ENCODE data around the gene AKNA.
A peak's percentile ranks its signal among the peaks of the same experiment; 100 is the strongest.

Gene AKNA

DNA sequence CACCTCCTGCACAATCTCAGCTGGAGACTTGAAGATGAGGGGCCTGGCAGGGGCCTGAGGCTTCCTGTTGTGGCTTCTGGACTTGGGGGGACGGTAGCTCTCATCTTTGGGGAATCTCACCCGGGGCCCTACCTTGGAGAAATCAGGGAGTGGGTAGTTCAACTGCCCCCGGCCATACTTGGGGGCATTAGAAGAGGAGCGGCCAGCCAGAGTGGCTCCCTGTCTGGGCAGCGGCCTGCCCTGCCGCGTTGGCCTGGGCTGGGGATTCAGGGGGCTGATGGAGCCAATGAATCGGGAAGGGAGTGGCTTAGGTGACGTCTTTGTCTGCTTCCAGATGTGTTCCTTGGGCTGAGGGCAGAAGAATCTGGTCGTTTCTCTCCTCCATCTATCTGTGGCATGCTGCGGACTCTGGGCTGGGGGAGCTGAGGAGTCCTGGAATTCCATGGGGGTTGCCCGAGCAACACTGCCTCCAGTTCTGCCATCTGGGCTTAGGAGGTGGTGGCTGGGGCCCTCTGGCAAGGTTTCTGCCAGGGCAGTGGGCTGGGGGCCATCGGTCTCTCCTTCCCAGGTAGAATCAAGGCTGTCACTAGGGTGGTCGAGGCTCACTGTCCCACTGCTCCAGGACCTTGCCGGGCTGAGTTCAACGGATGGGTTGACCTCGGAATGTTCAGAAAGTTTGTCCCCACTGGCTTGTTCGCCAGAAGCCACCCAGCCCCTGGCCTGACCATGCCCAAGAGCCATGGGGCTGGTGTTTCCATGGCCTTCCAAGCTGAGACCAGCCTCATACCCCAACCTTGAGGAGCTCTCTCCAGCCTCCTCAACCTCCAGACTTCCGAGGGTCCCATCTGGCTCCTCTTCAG lies 11.0 kb downstream of the AKNA start:
- DNase-seq (ENCODE audit: low read depth), result no peak

DNA sequence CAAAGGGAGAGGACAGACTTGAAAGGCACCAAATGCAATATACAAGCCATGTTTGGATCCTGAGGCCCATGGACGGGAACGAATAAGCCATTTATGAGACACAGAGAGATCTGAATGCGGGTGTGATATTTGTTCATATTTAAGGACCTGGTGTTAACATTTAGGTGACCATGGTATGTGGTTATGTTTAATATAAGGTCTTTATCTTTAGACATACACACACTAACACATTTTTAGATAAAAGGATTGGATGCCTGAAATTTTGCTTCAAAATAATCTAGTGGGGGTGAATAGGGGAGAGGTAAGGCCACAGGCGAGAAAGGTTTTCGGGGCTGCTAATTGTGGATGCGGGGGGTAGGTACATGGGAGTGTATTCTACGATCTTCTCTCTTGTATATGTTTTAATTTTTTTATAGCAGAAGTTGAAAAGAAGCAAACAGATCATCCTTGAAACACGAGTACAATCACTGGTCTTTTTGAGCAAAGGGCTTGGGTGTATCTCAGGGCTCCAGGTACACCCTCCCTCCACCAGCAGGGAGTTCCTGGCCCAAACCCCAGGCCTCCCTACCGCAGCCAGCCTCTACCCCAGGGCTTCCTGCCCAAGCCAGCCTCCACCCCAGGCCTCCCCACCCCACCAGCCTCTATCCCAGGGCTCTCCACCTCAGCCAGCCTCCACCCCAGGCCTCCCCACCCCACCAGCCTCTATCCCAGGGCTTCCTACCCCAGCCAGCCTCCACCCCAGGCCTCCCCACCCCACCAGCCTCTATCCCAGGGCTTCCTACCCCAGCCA lies 12.2 kb downstream of the AKNA start:
- DNase-seq (ENCODE audit: low read depth), result no peak

DNA sequence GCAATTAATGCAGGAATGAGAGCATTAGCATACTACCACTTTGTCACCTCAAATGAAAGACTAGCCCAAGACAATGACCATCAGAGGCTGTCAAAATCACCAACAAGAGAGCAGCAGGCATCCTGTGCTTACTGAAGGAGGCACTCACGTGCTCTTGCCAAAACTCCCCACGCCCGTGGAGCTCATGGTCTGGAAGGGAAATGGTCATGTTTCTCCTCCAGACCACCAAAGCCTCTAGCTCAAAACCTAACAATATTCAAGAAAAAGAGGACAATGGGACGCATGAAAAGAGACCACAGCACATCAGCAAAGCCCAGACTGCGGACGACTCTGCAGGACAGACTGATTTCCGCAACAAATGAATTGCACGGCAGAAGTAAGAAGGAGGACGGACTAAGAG lies 12.8 kb downstream of the AKNA start:
- DNase-seq (ENCODE audit: low read depth), result no peak

DNA sequence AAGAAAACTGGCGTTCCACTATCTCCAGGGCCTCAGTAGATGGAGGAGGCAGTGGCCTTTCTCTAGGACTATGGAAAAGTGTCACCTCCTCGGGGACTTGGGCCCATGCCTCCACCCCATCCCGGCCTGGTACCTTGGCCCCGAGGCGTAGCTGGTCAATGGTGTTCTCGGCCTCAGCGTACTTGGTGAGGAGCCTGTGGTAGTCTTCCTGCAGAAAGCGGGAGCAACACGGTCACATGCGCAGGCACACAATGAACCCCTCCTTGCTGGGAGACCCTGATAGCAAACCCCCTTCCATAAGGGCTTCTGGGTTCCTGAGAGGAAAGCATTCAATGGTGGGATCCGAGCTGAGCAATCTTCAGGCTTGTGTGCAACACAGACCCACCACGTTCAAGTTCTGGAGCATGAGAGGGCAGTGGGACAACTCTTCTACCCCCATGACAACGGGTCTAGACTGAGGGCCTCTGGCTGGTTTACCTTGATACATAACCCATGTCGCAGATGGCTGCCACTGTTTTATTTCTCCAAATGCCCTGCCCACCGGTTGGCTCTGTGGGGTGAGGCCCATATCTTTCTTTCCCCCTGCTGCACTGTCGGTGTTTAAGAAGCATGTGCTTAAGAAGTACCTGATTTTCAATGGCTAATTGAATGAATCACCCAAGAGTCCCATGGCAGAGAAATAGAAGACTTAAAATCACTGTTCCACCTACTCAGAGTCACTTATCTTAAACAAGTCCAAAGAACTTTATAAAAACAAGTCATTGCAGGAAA lies 13.6 kb downstream of the AKNA start:
- no peak for DNase-seq (ENCODE audit: low read depth)

DNA sequence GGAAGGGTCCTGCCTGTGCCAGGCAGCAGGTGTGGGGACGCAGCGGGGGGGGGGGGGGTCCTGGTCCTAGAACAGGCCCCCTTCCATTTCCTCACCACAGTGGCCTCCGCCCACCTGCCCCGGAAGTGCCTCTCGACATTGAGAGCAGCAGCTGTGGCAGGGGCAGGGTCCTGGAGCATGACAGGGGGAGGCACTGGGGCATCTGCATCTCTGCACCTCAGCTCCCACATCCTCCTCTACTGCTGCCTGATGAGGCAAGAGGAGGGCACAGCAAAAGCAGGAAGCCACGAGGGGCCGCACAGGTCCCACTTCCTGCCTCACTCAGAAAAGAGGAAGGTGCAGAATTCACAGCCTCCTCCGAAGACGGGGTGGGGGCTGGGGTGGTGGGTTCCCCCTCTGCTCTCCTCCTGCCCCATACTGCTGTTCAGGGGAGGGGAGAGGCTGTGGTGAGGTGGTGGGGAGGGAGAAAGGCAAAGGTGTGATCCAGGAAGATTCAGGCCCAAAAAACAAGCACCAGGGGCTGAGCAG lies 14.8 kb downstream of the AKNA start:
- no peak for DNase-seq (ENCODE audit: low read depth)

DNA sequence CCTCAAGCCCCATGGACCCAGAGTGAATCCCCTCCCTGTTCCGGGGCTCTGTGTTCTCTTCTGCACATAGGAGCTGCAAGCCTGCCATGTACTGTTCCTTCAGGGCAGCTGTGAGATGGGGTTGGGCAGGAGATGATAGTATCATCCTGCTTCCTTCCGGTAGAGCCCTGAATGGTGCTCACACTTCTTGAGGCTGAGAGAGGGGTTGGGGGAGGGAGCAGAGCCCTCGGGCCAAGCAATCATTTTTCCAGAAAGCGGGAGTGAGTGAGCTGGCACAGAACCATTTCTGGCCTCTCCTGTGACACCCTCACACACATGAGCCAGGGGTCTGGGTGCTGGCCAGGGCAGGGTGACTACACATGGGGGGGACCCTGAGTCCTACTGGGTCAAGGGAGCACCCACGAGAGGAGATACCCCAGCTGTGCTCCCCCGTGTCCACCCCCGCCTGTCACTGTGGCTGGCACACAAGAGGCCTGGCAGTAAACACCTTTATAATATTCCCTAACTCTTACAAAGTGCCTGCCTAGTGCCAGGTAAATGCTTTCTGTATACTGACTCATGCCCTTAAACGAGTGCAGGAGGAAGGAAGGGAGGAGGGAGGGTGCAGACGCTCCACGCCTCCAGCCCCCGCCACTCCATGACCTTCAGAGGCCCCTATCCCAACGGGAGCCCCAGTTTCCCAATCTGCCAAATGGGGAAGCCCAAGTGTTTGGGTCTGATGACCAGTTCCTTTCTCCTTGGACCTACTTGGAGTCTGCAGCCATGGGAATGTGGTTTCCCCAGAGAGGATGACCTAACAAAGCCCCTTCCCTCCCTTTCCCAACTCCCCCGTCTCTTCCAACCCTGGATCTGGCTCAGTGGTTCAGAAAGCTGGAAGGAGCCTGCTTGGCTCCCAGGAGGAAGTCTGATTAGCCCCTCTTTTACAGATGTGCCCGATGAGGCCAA lies 15.5 kb downstream of the AKNA start:
- DNase-seq (ENCODE audit: low read depth), result peak; percentile 84

DNA sequence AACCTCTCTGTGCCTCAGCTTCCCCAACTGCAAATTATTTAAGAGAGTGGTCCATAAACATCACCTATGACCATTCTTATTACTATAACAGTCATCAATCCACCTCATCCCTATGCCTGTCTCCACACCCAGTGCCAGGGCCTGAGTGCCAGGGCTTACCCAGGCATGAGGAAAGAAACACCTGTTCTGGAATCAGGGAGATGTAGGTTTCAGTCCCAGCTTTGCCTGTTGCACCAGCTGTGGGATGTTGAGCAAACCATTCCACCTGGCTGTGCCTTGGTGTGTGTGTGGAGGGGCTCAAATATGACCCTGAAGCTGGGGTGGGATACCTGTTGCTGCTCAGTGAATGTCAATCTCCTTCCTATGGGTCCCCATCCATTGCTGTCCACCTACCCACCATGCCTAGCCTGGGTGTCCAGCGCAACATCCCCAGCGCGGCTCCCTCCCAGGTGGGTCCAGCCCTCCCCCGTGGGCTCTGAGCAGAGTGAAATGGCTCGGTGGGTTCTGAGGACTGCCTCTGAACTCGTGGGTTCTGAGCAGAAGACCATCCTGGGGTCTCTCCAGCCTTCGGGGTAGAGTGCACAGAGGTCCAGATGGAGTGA lies 16.3 kb downstream of the AKNA start:
- DNase-seq (ENCODE audit: low read depth), result no peak

DNA sequence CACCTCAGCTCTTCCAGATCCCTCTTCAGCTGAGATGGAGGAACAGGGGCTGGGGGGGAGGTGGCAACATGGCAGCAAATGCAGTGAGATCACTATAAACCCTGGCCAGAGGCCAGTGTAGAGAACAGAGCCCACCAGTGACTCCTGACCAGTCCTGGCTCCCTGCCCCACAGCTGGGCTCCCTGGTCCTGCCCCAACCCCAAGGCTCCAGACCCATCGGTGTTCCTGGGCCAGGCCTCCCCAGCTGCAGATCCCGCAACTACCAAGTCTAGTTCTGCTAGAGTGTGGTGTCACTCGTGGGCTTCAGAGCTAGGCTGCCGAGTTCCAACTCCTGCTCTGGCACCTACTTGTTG lies 16.8 kb downstream of the AKNA start:
- DNase-seq (ENCODE audit: low read depth), result no peak

DNA sequence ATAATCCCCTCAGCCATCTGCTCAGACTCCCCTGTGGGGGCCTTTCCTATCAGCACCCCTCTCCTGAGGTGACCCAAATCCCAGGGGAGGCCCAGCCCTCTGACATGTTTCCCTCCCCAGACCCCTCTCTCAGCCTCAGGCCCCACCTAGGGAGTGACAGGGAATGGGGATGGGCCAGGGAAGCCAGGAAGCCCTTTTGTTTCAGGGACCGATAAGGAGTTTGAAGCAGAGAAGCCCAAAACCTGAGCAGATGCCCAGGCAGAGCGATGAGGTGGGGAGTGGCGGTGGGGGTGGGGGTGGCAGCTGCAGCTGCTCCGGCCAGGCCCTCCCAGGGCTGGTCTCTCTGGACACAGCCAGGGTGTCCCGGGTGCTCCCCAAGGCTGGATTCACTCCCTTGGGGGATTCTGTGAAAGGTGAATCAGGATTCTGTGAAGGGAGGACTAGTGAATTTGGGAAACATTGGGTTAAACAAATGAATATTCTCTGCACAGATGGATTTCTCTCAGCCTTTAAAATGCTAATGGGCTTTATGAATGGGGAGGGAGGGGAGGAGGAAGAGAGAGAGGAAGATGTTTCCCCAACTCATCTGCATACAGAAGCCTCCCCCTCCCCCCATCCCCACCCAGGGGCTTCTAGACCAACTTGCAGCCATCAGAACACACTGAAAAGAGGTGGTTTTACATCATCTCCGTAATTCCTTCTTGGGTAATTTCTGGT lies 17.4 kb downstream of the AKNA start:
- DNase-seq (ENCODE audit: low read depth), result no peak

DNA sequence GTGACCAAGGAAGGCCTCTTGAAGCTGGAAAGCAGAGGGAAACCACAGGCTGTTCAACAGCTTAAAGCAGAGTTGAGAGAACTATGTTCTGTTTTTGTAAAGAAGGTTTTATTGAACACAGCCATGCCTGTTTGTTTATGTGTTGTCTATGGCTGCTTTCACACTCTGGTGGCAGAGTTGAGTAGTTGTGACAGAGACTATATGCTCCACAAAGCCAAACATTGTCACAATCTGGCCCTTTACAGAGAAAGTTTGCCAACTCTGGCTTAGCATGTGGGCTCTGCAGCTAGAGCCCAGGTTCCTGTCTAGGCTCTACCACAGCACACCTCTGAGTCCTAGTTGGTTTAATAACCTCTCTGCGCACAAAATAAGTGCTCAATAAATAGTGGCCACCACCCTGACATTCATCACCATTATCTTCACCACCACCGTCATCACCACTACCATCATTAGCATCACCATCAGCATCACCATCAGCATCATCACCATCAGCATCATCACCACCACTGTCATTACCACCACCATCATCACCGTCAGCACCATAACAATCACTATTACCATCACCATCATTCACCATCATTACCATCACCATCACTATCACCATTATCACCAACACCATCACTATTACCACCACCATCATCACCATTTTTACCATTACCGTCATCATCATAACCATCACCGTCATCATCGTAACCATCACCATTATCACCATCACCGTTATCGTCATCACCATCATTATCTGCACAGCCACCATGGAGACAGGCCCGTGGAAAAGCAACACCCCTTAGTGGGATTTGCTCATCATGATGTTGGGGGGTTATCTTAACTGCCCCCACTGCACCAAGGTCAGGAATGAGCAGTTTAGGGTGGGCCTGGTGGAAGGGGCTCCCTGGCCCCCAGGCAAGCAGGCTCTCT lies 18.3 kb downstream of the AKNA start:
- DNase-seq (ENCODE audit: low read depth), result no peak

DNA sequence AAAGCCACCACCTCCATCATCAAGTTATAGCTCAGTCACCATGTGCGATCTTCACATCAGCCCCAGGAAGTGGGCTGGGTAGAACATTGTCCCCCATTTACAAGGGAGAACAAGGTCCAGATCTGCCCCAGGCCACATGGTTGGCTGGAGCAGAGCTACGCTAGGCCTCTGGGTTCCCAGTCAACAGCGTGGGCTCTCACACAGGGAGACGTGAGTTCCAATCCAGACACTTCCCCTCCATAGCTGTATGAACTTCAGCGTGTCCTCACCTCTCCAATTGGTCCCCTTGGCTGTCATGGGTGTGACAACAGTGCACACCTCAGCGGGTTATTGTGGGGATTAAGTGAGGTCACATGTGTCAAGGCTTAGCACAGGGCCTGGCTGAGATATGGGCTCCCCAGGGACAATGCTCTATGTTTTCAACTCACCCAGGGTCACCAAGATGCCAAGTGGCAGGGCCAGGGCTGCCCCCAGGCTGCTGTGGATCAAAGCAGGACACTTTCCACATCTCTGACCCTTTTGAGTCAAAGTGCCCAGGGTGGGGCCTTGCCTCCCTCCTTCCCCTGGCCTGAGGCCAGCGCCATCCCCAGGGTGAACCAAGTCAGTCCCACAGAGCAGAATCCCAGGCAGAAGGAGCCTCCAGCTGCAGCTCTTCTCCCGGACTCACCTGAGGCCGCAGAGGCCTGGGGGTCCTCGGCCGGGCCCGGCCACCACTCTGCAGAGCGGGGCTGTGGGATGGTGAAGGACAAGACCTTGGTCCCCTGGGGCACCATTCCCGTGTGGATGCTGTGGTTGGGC lies 19.8 kb downstream of the AKNA start:
- no peak for DNase-seq (ENCODE audit: low read depth)

DNA sequence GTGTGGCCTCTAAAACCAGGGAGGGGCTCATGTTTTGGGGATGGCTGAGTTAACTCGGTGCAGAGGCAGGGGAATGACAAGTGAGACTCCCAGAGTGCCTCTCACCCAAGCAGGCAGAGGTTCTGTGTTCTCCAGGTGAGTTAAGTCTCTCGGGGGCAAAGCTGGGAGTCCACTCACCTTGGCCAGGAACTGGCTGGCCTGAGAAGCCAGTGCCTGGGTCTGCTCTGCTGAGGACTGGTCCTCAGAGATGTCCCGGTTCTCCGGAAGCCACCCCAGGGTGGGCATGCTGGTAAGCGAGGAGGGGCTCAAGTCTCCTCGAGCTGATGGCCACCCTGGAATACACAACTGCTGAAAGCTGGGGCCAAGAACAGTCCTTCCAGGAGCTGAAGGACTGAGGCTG lies 20.4 kb downstream of the AKNA start:
- DNase-seq (ENCODE audit: low read depth), result no peak

DNA sequence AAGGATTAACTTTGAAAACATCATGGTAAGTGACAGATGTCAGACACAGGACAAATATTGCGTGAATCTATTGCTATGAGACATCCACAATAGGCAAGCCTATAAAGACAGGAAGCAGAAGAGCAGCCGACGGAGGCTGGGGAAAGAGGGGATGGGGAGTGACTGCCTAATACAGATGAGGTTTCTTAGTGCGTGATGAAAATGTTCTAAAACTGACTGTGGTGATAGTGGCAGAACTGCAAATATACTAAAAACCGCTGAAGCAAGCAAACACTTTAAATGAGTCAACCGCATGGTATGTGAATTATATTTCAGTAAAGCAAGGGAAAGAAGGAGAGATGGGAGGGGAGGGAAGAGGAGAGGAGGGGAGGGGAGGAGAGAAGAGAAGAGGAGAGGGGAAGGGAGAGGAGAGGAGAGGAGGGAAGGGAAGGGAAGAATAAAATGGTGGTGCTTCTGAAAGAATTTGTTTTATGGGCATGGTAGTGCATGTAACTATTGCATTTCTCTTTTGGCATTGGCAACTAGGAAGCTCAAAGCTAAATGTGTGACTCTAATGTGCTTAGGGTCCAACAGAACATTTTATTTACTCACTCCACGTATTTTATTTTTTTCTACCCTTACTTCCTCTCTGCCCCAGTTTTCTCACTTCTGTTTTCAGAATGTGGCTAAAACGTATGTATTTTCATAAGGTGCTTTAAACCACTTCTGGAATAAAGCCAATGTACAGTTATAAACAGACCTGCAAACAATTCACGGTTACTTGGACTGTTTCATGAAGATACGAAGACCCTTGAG lies 21.3 kb downstream of the AKNA start:
- peak; percentile 95 for DNase-seq (ENCODE audit: low read depth)

DNA sequence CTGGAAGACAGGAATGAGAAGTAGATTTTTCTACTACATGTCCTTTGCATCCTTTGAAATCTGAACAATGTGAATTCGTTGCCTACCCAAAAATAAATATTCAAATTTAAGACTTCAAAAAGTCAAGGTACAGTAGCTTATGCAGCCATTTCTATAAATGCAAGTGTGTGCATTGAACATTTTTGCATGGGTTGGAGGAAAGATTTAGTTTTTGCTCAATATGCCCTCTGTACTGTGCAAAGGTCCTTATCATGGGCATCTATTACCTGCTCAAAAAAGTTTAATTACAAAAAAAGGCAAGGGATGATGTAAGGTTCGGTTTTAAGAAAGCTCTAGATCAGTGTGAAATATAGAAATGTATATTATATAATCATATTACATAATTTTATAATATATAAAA lies 22.6 kb downstream of the AKNA start:
- DNase-seq (ENCODE audit: low read depth), result no peak

DNA sequence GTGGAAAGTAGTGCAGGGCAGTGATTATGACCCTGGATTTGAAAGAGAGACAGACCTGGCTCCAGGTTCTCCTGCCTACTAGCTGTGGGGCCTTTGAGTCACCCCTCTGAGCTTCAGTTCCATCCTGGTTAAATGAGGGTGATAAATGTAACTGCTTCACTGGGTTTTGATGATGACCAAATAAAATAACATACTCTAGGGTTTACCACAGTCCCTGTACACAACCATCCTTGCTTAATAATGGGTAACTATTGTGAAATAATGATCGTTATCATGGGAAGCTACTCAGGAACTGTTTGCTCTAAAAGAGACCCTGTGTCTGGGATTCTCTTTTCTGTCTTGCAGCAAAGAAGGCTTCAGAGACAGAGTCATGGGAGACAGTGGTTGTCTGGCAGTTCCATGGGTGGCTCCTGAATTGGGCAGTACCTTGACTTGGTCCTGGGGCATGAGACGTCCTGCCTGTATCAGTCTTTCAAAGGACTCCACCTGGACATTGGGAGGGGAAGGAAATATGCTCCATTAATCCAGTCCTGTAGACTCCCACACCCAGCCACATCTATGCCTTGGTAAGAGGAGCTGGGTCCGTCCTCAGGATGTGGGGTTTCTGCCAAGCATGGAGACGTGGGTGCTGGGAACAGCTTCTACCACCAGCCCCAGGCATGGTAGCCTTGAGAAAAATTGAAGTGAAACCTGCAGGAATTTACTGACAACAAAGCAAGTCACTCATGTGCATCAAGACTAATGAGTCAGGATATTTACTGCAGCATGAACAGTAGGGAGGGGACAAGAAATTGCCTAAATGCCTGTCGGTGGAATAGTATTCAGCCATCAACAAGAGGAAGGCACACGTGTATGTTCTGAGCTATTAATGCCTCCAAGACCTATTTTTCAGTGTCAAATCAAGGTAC lies 23.4 kb downstream of the AKNA start:
- peak; percentile 95 for DNase-seq (ENCODE audit: low read depth)

DNA sequence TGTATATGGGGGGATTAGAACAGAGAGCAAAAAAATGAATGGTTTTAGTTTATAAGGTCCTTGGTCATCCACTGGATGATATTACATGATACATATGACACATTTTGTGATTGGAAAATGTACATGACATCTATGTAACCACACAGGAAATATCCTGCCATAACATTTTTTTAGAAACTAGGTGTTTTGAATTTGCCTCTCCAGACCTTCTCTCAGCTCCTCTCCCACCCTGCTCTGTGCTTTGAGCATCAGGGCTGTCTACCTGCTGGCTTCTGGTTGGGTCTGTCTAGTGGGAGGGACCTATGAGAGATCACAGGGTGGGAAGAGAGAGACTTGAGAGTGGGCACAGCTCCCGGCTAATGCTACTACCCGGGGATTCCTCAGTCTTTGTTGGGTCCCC lies 24.4 kb downstream of the AKNA start:
- DNase-seq (ENCODE audit: low read depth), result no peak

All from EH (cell line).